Ramos (cell line): Measurements from ENCODE around the gene XPR1.

Source experiments
- in situ Hi-C: fragments of 300-500 bp; cut with MboI; formaldehyde crosslinking; loops from one replicate; pipeline ENCODE4 v1.14.3; 2022; ENCODE audit warnings: low sequenced_read_pairs; ENCODE audit not compliant: unreplicated experiment

XPR1 gene

GRCh38 chr1:180907313-180908055 lies 275.7 kb downstream of the XPR1 start:
- in situ Hi-C loops = no loop called here

GRCh38 chr1:180908074-180908765 lies 276.4 kb downstream of the XPR1 start:
- in situ Hi-C loops = no loop called here

GRCh38 chr1:180909005-180909414 lies 277.2 kb downstream of the XPR1 start:
- in situ Hi-C loops = no loop called here

- in situ Hi-C loops = no loop called here
These were observed 277.7 kb downstream of the XPR1 start for GRCh38 chr1:180909462-180909976.

- in situ Hi-C loops = no loop called here
These were observed 279.9 kb downstream of the XPR1 start for GRCh38 chr1:180911640-180912191.

GRCh38 chr1:180912211-180912800 lies 280.5 kb downstream of the XPR1 start:
- in situ Hi-C loops = no loop called here

- in situ Hi-C loops = no loop called here
These were observed 281.2 kb downstream of the XPR1 start, which contains the start of gene KIAA1614 for GRCh38 chr1:180912801-180913565. Gene KIAA1614 (plus strand): TSS chr1:180912897. CDS start chr1:180913244, 347 bp downstream.

GRCh38 chr1:180915426-180915965 lies 283.7 kb downstream of the XPR1 start:
- in situ Hi-C loops = no loop called here

- in situ Hi-C loops = no loop called here
These were observed 284.4 kb downstream of the XPR1 start for GRCh38 chr1:180916012-180916770.

- in situ Hi-C loops = no loop called here
These were observed 284.9 kb downstream of the XPR1 start for GRCh38 chr1:180916771-180917170.

- in situ Hi-C loops = no loop called here
These were observed 285.7 kb downstream of the XPR1 start for GRCh38 chr1:180917306-180918065.

GRCh38 chr1:180918519-180918918 lies 286.7 kb downstream of the XPR1 start:
- in situ Hi-C loops = no loop called here

- in situ Hi-C loops = no loop called here
These were observed 287.4 kb downstream of the XPR1 start for GRCh38 chr1:180919183-180919700.

- in situ Hi-C loops = no loop called here
These were observed 288.4 kb downstream of the XPR1 start for GRCh38 chr1:180920193-180920592.

- in situ Hi-C loops = no loop called here
These were observed 288.9 kb downstream of the XPR1 start for GRCh38 chr1:180920702-180921101.

- in situ Hi-C loops = no loop called here
These were observed 289.6 kb downstream of the XPR1 start for GRCh38 chr1:180921386-180921785.

- in situ Hi-C loops = no loop called here
These were observed 290.2 kb downstream of the XPR1 start for GRCh38 chr1:180921891-180922630.
